ENCODE results near the gene FBXO31.
A peak's percentile ranks its signal among the peaks of the same experiment; 100 is the strongest.

The FBXO31 gene

DNA sequence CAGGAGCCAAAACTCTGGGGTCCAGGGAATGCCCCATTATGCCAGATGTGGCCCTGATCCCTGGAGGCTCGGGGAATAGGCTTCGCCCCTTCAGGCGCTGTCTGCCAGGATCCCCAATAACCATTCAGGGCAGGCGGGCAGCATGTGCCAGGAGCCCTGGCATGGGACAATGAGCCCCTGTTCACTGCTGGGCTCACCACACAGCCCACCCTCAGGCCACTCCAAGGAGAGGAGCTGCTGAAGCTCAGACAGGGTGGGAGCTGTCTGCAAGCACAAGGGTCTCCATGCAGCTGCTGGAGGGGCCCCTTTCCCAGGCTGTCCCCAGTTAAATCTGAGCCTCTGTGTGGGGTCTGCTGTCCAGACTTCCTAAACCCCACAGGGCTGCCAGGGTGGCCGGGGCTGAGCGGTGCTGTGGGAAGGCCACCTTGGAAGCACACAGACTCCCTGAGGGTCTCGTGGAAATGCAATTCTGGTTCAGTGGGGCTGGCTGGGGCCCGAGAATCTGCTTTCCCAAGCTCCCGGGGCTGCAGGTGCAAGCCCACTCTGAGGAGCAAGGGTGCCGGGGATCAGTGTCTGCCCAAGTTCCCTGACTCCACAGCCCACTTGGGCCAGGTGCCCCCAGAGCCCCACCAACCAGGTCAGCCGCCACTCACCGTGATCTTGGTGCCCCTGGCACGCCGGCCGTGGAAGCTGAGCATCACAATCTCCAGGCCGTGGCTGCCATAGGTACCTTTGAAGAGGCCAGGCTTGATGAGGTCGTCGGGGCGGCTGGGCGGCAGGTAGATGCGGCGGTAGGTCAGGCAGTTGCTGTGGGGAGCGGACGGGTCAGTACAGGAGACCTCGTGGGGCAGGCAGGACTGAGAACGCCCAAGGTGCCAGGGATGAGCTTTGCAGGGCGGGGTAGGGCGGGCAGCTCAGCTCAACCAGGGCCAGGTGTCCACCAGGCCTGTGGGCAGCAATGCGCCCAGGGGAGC is 48.6 kb downstream of the FBXO31 start:
- H3K36me3 ChIP-seq (ENCODE audit: low read depth): peaks cover 38% of the 10 kb centered on the region
- ATAC-seq (ENCODE audit: low read depth) (no peak), DNase-seq (ENCODE audit: low spot score) (no peak)
- no peaks in the 10 kb centered on the region for H3K9me3 ChIP-seq (ENCODE audit: severe bottlenecking)
- no peaks in the 10 kb centered on the region for H3K4me1 ChIP-seq (ENCODE audit: insufficient read depth, poor library complexity, severe bottlenecking)
- TF ChIP-seq, protein P1, sequence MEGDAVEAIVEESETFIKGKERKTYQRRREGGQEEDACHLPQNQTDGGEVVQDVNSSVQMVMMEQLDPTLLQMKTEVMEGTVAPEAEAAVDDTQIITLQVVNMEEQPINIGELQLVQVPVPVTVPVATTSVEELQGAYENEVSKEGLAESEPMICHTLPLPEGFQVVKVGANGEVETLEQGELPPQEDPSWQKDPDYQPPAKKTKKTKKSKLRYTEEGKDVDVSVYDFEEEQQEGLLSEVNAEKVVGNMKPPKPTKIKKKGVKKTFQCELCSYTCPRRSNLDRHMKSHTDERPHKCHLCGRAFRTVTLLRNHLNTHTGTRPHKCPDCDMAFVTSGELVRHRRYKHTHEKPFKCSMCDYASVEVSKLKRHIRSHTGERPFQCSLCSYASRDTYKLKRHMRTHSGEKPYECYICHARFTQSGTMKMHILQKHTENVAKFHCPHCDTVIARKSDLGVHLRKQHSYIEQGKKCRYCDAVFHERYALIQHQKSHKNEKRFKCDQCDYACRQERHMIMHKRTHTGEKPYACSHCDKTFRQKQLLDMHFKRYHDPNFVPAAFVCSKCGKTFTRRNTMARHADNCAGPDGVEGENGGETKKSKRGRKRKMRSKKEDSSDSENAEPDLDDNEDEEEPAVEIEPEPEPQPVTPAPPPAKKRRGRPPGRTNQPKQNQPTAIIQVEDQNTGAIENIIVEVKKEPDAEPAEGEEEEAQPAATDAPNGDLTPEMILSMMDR (IDR thresholded peaks at IDR 0.05; ENCODE audit: poor library complexity, severe bottlenecking): no peak
- H3K27me3 ChIP-seq (ENCODE audit: insufficient read depth, poor library complexity, severe bottlenecking): no peaks in the 10 kb centered on the region
- H3K4me3 ChIP-seq (ENCODE audit: severe bottlenecking): no peak overlapping the region
- H3K27ac ChIP-seq (ENCODE audit: poor library complexity, severe bottlenecking): no peak overlapping the region

GRCh38 chr16:87333581-87334331 is 49.8 kb downstream of the FBXO31 start:
- Histone ChIP-seq H3K4me3 (ENCODE audit: severe bottlenecking) (no peak overlapping the region), H3K9me3 (ENCODE audit: severe bottlenecking) (no peaks in the 10 kb centered on the region), H3K4me1 (ENCODE audit: insufficient read depth, poor library complexity, severe bottlenecking) (no peaks in the 10 kb centered on the region), H3K36me3 (ENCODE audit: low read depth) (peaks cover 34% of the 10 kb centered on the region), H3K27ac (ENCODE audit: poor library complexity, severe bottlenecking) (no peak overlapping the region), H3K27me3 (ENCODE audit: insufficient read depth, poor library complexity, severe bottlenecking) (no peaks in the 10 kb centered on the region)
- no peak for ATAC-seq (ENCODE audit: low read depth)
- TF ChIP-seq, protein P1 (IDR thresholded peaks at IDR 0.05; ENCODE audit: poor library complexity, severe bottlenecking): no peak
- no peak for DNase-seq (ENCODE audit: low spot score)

GRCh38 chr16:87333101-87333500 is 50.5 kb downstream of the FBXO31 start:
- H3K27ac ChIP-seq (ENCODE audit: poor library complexity, severe bottlenecking): no peak overlapping the region
- peaks cover 34% of the 10 kb centered on the region for H3K36me3 ChIP-seq (ENCODE audit: low read depth)
- TF ChIP-seq, protein P1 (IDR thresholded peaks at IDR 0.05; ENCODE audit: poor library complexity, severe bottlenecking): no peak
- H3K9me3 ChIP-seq (ENCODE audit: severe bottlenecking): no peaks in the 10 kb centered on the region
- no peaks in the 10 kb centered on the region for H3K4me1 ChIP-seq (ENCODE audit: insufficient read depth, poor library complexity, severe bottlenecking)
- ATAC-seq (ENCODE audit: low read depth): no peak
- no peaks in the 10 kb centered on the region for H3K27me3 ChIP-seq (ENCODE audit: insufficient read depth, poor library complexity, severe bottlenecking)
- DNase-seq (ENCODE audit: low spot score): peak; percentile 48
- H3K4me3 ChIP-seq (ENCODE audit: severe bottlenecking): no peak overlapping the region

DNA sequence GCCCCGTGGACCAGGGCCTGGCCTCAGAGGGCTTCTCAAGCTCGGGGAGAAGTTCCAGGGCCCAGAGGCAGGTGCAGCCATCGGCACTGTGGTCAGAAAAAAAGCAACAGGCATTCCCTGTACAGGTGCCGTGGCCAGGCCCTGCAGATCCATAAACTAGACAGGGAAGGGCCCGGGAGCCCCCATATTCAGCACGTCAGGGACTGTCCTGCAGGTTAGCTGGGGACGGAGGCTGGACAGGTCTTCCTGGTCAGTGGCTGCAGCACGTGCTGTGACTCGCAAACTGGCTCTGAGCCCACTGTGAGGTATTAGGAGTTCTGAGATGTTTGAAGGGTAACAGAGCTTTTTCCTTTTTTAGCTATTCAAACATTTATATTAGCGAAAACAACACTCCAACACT is 51.4 kb downstream of the FBXO31 start:
- no peaks in the 10 kb centered on the region for H3K4me1 ChIP-seq (ENCODE audit: insufficient read depth, poor library complexity, severe bottlenecking)
- no peaks in the 10 kb centered on the region for H3K9me3 ChIP-seq (ENCODE audit: severe bottlenecking)
- DNase-seq (ENCODE audit: low spot score) (peak; percentile 52), ATAC-seq (ENCODE audit: low read depth) (no peak)
- peaks cover 34% of the 10 kb centered on the region for H3K36me3 ChIP-seq (ENCODE audit: low read depth)
- TF ChIP-seq, protein P1 (IDR thresholded peaks at IDR 0.05; ENCODE audit: poor library complexity, severe bottlenecking): no peak
- H3K27ac ChIP-seq (ENCODE audit: poor library complexity, severe bottlenecking): no peak overlapping the region
- no peak overlapping the region for H3K4me3 ChIP-seq (ENCODE audit: severe bottlenecking)
- H3K27me3 ChIP-seq (ENCODE audit: insufficient read depth, poor library complexity, severe bottlenecking): no peaks in the 10 kb centered on the region
